GM12878 (cell line): Measurements from ENCODE around the gene FDXR.

Source experiments
- CTCF ChIP-seq, 3 experiments: IDR thresholded peaks in 2 of 3; conservative IDR thresholded peaks in 1 of 3; 2 replicates each; pipeline ENCODE4 v1.5.1; 2011; ENCODE audit warnings: low read depth in 3 of 3, low read length in 3 of 3, mild to moderate bottlenecking in 3 of 3, control low read depth in 2 of 3, moderate library complexity in 2 of 3, inconsistent platforms in 1 of 3, mixed read lengths in 1 of 3; ENCODE audit not compliant: control insufficient read depth in 2 of 3, insufficient read depth in 1 of 3; ENCODE audit errors: extremely low read depth in 1 of 3
- FOXM1 ChIP-seq: IDR thresholded peaks from 2 replicates; pipeline ENCODE4 v1.6.1; 2012; ENCODE audit warnings: low read depth, mild to moderate bottlenecking, inconsistent platforms, low read length, moderate library complexity
- HDGF ChIP-seq: fragments of 450-650 bp; IDR thresholded peaks from 2 replicates; pipeline ENCODE4 v1.6.1; 2016; ENCODE audit warnings: antibody characterized with exemption
- IKZF1 ChIP-seq: fragments of 450-650 bp; conservative IDR thresholded peaks from 2 replicates; pipeline ENCODE4 v1.6.1; 2017; ENCODE audit warnings: antibody characterized with exemption, mild to moderate bottlenecking
- MXI1 ChIP-seq: fragments of 150-350 bp; IDR thresholded peaks from 2 replicates; pipeline ENCODE4 v1.6.1; 2011; ENCODE audit warnings: low read depth, mild to moderate bottlenecking, inconsistent platforms, low read length, improper control_type of control experiment
- PAX8 ChIP-seq: fragments of 450-650 bp; IDR thresholded peaks from 2 replicates; pipeline ENCODE4 v1.6.1; 2017; ENCODE audit warnings: mild to moderate bottlenecking, moderate library complexity
- POLR2AphosphoS5 ChIP-seq: IDR thresholded peaks from 2 replicates; pipeline ENCODE4 v1.6.1; 2011; ENCODE audit warnings: mild to moderate bottlenecking, low read length, inconsistent platforms
- RB1 ChIP-seq: fragments of 450-650 bp; formaldehyde crosslinking; IDR thresholded peaks from 2 replicates; pipeline ENCODE4 v1.6.1; 2017; ENCODE audit warnings: mild to moderate bottlenecking, borderline replicate concordance
- REST ChIP-seq: IDR thresholded peaks from 2 replicates; pipeline ENCODE4 v1.6.1; 2012; ENCODE audit warnings: mild to moderate bottlenecking, low read depth, low read length
- RFX5 ChIP-seq: IDR thresholded peaks from 2 replicates; pipeline ENCODE4 v1.6.1; 2011; ENCODE audit warnings: low read depth, low read length, improper control_type of control experiment
- TAF1 ChIP-seq: IDR thresholded peaks from 2 replicates; pipeline ENCODE4 v1.6.1; 2011; ENCODE audit warnings: mild to moderate bottlenecking, low read depth, low read length, borderline replicate concordance
- TF ChIP-seq, protein P1 (sequence below): IDR thresholded peaks from 2 replicates; pipeline ENCODE4 v1.6.1; 2012; ENCODE audit warnings: low read depth, low read length, improper control_type of control experiment

- TF ChIP-seq MXI1 (no peak), RB1 (no peak), POLR2AphosphoS5 (no peak), IKZF1 (no peak), HDGF (no peak), PAX8 (no peak), CTCF (IDR thresholded peaks at IDR 0.05 in 2 of 3, conservative IDR thresholded peaks at IDR 0.05 in 1 of 3; ENCODE audit: control insufficient read depth in 2 of 3, extremely low read depth in 1 of 3, insufficient read depth in 1 of 3, low read depth in 3 of 3, low read length in 3 of 3) (no peak), TAF1 (no peak), RFX5 (no peak), FOXM1 (no peak), REST (no peak)
- TF ChIP-seq, protein P1, sequence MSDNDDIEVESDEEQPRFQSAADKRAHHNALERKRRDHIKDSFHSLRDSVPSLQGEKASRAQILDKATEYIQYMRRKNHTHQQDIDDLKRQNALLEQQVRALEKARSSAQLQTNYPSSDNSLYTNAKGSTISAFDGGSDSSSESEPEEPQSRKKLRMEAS, result no peak
Observed at GRCh38 chr17:74903671-74904070, 30.9 kb upstream of the FDXR start.
